GM19238 (cell line): Measurements from ENCODE around the gene EXOC7.

Source experiments
- DNase-seq: peaks from one replicate; pipeline ENCODE4 v3.0.0; 2011; ENCODE audit warnings: low spot score; ENCODE audit not compliant: insufficient read length

Gene EXOC7

DNA sequence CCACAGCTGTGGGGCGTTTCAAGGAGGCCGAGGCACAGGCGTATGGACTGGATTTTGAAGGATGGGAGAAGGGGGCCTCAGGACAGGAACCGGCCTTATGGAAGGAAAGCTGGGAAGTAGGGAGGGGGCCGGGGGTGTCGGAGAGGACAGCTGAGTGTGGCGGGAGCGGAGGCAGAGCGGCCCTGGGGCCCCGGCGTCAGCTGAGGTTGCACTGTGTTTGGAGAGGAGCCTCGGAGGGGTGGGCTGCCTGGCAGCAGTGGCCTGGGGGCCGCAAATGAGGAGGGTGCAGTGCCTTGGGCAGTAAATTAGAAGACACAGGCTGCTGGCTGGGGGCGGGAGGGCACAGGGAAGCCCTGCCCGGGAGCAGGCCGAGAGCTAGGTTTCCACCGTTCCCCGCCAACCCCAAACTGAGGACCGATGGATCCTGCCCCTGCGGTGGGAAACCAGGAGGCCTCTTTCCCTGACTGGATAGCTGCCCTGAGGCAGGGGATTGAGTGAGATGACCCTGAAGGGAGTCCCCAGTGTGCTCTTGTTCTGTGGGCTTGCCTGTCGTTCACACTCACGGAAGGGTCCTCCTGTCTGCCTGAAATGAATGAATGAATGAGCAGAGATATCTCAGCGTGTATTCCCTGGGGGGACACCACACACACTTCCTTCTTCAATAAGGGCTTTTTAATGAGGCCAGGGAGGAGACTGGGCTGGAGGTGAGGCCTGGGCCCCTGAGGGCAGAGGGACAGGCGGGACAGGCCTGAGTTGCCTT, 19.0 kb upstream of the EXOC7 start:
- peak; percentile 8 for DNase-seq

DNA sequence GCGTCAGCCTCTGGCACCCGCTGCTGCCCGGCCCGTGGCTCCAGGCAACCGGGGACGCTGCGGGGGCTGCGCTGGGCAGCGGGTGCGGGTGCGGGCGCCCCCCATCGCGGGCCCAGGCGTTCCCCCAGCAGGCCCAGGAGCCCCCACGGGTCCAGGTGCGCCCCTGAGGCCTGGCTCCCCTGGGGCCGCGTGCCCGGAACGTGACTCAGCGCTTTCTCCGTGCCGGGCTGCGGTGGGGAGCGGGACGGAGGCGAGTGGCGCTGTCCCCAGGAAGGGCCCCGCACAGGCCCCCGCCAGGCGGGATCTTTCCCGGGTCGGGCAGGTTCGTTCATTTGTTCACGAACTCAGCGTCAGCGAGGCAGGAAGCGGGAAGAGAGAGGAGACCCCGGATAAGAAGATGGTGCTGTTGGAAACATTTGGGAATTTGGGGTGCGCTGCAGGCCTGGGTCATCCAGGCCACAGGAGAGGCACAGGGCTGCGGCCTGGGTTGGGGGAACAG, 18.4 kb upstream of the EXOC7 start:
- peak; percentile 41 for DNase-seq

DNA sequence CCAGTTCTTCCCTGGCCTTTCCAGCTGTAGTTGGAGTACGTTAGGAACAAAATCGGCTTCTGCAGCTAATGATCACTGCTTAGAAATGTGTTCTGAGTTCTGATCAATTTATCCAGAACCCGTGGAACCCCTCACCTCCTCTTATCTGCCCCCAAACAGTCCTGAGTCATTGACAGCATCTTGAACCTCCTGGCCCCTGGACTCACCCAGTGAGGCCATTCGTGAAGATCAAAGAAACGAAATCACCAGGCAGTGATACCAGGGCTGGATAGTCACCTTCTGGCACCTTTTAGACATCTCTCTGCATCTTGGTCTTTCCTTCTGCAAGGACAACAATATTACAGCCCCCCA, 17.0 kb upstream of the EXOC7 start:
- peak; percentile 1 for DNase-seq

DNA sequence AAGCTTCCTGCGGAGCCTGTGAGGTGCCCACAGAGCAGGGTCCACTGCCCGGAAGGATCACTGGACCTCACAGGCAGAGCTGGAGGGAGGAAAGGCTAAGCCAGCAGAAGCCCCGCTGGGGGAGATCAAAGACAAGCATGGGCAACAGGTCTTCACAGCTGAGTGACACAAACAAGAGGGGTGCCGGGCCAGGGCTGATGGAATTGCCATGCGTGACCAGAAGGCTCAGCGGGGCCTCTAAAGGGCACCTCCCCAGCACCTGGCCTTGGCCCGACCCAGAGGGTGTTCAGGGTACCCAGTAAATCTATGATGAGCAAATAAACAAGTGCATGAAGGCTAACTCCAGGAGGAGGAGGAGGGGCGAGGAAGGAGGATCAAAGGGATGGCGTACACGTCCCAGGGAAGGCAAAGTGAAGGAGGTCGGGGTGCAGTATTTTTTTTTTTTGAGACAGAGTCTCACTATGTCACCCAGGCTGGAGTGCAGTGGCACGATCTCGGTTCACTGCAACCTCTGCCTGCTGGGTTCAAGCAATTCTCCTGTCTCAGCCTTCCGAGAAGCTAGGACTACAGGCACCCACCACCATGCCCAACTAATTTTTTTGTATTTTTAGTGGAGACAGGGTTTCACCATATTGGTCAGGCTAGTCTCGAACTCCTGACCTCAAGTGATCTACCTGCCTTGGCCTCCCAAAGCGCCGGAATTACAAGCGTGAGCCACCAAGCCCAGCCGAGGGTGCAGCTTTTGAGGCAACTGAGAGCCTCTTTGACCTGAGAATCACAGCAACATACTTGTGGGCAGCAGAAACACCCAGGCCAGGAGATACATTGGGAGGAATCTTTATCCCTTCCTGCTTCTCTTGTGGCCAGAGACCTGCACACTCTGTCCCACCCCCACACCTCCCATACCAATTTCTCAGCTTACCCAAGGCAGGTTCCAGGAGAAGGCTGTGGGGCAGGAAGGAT, 16.1 kb upstream of the EXOC7 start:
- no peak for DNase-seq

DNA sequence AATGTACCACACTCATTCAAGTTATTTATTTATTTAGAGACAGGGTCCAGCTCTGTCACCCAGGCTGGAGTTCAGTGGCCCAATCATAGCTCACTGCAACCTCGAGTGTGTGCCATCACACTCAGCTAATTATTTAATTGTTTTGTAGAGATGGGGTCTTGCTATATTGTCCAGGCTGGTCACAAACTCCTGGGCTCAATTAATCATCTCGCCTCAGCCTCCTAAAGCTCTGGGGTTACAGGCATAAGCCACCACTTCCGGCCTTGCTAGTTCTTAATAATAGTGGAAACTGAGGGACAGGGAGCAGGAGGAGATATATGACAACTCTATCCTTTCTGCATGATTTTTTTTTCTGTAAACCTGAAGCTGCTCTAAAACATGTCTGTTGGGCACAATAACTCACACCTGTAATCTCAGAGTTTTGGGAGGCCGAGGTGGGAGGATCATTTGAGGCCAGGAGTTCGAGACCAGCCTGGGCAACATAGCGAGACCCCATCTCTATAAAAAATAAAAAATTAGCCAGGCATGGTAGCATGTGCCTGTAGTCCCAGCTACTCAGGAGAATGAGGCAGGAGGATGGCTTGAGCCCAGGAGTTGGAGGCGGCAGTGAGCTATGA, 11.7 kb upstream of the EXOC7 start:
- no peak for DNase-seq

DNA sequence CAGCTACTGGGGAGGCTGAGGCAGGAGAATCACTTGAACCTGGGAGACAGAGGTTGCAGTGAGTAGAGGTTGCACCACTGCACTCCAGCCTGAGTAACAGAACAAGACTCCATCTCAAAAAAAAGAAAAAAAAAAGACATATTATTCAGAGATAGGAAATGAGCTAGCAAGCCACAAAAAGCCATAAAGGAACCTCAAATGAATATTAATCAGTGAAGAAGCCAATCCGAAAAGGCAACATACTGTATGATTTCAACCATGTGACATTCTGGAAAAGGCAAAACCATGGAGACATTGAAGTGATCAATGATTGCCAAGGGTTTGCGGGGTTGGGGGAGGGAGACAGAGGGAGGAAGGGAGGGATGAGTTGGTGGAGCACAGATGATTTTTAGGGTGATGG, 8.4 kb upstream of the EXOC7 start:
- DNase-seq: no peak

DNA sequence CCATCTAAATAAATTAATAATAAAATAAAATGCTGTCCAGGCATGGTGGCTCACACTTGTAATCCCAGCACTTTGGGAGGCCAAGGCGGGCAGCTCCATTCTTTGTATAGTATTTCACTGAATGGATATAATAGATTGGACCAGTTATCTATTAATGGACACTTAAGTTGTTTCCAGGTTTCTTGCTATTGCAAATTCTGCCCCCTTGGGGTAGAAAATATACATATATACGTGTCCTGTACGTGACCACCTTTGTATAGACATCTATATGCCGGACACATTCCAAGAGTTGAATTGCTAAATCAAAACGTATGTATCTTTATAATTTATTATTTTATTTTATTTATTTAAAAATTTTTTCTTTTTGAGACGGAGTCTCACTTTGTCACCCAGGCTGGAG, 3.9 kb upstream of the EXOC7 start:
- DNase-seq: no peak

DNA sequence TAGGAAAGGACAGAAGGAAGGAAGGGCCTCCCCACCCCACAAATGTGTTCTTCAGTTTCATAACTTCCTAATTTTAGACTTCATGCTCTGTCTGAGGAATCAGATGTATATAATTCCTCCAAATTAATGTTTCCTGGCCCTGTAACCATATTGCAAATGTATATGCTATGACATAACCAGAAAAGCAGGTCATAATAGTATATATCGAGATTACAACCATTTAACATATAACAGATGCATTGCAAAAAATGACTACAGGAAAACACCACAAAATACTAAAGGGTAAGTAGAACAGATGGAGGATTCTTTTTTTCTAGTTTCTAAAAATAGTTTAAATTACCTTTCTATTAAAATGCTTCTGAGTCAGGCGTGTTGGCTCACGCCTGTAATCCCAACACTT, 3.1 kb upstream of the EXOC7 start:
- no peak for DNase-seq

DNA sequence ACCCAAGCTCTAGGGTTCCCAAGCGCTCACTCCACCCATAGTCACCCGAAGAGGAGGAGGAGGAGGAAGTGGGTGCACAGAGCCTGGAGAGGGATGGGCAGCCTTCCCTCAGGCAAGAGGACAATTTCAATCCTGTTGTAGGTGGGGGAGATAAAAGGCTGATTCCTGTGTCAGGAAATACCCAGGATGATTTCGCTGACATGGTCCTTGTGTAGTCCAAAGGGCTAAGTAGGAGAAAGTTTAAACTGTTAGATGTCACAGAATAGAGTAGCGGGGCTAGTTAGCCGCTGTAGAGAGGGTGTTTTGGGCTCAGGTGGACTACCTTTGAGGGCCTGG, 1.3 kb upstream of the EXOC7 start:
- DNase-seq: no peak

DNA sequence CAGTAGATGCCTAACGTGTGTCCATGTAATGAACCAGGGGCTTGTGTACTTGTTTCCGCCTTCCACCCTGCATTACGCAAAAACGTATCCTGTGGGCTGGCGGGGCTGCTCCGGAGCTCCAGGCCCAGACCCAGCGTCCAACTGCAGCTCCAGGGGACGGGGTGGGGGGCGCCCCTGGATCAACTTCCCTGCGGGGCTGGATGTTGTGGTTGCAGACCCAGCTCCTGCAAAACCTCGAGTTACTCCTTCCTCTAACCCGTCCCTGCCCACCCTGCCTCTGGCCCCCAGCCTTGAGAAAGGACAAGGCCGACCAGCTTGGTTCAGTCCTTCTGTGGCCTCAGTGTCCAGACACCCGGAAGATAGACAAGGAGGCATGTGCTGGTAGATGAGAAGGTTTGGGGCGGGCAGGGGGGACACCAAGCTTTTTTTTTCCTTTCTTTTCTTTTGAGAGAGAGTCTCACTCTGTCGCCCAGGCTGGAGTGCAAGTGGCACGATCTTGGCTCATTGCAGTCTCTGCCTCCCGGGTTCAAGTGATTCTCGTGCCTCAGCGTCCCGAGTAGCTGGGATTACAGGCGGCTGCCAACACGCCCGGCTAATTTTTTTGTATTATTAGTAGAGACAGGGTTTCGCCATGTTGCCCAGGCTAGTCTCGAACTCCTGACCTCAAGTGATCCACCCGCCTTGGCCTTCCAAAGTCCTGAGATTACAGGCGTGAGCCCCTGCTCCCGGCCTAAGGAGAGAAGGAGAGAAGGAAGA, 731 bp upstream of the EXOC7 start:
- no peak for DNase-seq

DNA sequence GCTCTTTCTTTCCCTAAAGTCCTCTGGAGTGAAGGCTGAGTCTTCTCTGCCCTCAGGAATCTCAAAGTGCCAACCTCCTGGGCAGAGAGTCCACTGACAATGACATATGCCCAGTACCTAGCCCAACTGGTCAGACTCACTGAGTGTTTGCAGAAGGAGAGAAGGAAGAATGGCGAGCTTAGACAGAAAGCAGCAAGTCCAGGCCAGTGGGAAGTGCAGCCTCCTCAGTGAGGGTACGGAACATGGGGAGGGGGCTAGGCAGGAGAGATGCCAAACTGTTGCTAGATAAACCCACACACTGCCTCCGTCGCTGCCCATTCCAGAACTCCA, 678 bp downstream of the EXOC7 start:
- DNase-seq: no peak

DNA sequence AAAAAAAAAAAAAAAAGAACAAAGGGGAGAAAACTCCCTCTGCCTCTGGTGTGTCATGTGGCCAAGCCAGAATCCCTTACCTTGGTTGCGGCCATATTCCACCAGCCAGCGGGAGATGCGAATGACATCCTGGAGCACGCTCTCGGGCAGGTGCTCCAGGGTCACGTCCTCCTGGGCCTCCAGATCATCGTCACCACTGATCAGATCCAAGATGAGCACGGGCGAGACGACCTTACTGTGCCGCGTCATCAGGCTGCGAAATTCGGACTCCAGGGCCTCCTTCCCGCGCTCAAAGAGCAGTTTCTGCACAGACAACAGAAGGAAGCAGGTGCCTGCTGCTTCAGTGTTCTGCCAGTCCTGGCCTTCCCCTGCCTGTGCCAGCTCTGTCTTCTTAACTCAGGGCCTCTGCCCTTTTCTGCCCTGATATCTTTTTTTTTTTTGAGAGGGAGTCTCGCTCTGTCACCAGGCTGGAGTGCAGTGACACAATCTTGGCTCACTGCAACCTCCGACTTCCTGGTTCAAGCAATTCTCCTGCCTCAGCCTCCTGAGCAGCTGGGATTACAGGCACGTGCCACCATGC, 5.8 kb downstream of the EXOC7 start:
- DNase-seq: no peak

DNA sequence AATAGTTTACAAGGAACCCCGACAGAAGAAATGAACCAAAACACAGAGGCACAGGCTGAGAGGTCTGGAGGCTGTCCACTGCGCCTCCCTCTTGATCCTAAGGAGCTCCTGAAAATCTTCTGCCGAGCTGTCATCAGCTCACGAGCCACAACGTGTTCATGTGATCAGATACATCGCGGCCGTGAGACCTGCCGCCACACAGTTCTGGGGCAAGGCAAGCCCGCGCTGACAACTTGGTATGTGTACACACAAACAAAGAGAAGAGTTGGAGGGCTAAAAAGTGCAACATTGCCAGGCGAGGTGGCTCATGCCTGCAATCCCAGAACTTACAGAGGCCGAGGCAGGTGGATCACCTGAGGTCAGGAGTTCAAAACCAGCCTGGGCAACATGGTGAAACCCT, 7.6 kb downstream of the EXOC7 start:
- DNase-seq: no peak

DNA sequence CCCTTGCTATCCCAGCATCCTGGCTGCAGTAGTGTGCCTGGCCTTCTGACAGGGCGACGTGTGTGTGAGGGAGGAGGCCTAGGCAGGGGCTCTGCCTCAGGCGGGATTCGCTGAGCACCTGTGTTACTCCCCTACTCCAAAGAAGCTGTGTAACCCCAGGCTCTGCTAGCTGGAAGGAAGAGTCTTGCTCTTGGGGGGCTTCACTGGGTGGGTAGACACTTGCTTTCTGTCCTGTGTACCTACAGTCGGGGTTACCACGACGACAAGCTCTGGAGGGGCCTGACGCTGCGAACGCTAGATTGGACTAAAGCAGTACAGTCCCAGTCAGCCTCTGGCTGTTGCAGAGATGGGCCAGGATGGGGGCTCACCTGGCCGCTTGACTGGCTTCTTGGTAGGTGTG, 9.5 kb downstream of the EXOC7 start:
- no peak for DNase-seq

DNA sequence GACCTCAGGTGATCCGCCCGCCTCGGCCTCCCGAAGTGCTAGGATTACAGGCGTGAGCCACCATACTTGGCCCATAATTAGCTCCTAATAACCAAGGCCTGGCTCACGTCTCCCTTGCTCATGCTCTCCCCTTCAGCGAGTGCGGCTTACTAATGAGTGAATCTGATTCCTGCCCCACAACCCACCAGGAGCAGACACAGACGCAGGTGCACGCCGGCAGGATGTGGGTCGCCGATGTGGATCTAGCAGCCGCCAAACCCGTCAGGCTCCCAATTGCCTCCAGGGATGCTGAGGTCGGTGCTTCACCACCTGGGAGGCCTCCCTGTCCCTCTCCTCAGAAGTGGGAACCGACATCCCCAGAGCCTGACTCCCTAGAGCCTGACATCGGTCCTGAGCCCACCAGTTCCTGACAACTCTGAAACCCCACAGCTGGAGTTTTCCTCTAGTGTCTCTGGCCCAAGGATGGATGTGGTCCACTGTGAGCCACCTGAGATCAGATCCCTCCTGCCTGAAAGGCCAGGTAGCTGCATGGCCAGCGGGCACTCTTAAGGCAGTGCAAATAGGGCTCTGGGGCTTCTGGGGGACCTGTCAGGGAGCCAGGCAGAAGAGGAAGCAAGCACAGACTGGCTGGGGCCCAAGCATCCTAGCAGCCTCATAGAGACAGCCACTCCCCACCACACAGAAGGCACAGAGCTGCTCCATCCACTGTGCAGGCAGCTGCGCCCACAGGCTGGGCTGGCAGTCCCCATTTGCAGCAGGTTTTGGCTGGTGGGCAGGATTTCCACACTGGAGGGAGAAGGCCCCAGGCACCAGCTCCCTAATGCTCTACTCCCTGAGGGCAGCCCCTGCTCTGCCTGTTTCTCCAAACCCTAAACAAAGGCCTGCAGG, 10.8 kb downstream of the EXOC7 start:
- peak; percentile 0 for DNase-seq

DNA sequence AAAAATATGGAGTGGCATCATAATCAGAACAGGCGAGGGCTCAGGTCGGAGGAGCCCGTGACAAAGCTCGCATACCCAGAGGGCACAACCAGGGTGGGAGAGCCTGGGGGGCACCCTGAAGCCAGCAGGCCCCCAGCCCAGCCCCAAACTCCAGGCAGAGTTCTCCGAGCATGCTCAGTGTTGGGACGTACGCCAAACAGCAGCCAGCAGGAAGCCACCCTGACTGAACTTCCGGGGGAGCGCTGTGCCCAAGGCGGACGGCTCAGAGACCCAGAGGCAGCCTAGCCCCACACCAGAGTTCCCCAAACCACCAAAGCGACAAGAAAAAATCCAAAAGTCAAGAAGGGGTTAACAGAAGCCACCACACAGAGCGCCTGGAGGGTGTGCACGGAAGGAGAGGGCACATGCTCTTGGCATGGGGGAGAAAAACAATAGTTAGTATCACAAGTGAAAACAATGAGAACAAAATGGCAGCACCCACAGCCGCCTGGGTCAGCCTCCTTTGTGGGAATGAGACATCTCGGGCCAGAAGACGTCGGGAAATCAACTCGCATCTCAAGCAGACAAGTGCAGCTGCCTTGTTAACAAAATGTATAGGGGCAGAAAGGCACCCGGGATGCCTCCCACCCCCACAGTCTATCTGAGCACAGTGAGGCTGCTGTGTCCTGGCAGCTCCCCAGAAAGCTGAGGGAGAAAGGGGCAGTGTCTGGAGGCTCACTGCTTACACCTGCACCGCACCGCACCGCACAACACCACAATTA, 11.9 kb downstream of the EXOC7 start:
- peak; percentile 0 for DNase-seq

DNA sequence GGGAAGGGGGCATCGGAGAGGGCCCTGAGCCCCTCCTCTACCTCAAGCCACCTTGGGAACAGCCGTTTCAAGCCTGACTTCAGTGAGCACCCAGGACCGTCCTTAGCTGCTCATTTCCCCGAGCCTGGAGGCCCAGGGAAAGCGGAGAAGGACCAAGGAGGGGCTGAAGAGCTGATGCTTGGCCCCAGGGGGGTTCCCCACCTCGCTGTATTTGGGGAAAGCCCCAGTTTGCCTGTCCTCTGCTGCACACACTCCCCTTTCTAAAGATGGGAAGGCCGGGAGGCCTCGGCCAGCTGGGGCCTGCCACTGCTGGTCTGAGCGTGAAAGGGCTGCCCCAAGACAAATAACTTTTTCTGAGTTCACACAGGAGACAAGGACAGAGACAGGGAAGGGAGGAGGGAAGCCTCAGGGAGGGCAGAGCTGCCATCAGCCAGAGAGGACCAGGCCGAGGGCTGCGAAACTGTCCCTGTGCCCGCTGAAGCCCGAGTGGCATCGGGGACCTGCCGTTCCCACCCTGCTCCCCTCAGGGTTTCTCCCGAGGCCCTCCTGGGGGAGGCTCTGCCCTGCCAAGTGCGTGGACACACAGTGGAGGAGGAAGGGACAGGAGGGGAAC, 13.0 kb downstream of the EXOC7 start:
- peak; percentile 1 for DNase-seq

DNA sequence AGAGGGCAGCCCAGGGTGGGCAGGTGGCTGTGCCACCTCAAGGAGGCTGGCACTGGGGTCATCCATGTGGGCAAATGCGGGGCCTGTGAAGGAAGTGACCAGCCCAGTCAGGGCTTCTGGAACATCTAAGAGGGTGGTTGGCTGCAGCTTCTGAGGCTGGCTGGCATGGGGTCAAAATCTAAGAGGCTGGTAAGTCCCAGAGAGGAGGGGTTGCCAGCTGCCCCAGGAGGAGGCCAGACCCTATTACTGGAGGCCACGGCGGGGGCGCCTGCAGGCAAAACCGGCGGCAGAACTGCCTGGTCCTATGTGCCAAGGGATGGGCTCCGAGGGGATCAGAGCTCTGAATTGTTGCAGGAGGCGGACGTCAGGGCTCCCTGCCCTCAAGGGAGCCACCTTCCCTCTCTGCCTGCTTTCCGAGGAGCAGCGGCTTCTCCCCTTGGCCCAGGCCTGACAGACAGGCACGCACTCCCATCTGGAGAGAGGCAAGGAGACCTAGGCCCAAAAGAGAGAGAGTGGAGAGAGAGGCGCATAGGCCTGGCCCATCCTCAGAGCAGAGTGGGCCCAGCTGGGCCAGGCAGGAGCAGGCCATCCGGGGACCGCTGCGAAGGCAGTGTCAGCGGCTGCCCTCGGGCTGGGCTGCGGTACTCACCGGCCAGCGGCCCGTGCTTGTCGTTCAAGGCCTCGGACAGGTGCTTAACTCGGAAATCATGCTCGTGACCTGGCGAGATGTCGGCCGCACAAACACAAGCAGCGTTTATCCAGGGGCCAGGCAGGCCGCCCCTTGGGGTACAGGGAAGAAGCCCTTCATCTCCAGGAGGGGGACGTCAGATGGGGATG, 13.7 kb downstream of the EXOC7 start:
- peak; percentile 0 for DNase-seq
